Ramos (cell line): Measurements from ENCODE around the gene LRIG1.

Source experiments
- in situ Hi-C: fragments of 300-500 bp; cut with MboI; formaldehyde crosslinking; loops from one replicate; pipeline ENCODE4 v1.14.3; 2022; ENCODE audit warnings: low sequenced_read_pairs; ENCODE audit not compliant: unreplicated experiment

LRIG1 gene

DNA sequence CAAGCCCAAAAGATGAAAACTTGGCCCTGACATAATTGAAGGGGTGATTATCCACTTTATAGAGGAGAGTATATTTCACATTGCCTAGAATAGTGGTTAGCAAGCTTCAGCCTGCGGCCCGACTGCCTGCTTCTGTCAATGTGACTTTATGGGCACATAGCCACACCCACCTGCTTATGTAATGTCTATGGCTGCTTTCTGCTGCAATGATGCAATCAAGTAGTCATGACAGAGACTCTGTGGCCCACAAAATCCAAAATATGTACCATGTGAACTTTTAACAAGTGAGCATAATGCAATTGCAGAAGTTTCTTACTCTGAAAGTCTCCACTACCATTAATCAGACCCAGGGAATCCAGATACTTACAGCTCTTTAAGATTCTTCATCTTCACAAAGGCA is 103.1 kb downstream of the LRIG1 start:
- in situ Hi-C loops = loop anchor here (25.0 kb wide), 1 partner anchor 415 kb away; no protein-coding TSS in a partner anchor

DNA sequence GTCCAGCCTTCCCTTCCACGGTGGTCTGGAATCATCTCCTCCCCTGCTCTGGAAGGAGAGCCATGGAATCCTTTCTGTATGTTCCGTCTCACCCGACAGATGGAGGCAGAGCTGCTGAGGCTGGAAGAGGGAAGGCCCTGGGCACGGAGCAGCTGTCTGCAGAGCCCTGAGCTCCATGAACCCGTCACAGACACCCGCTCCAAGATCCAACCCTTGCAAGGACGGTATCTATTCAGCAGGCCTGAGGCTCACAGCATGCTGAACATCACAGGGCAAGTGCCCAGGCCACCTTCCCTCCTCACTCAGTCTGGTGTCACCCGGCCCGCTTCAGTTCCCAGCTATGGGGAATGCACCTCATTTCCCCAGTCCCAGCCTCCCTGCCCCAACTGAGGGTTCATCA is 103.9 kb downstream of the LRIG1 start:
- in situ Hi-C loops = loop anchor here (25.0 kb wide), 1 partner anchor 415 kb away; no protein-coding TSS in a partner anchor

DNA sequence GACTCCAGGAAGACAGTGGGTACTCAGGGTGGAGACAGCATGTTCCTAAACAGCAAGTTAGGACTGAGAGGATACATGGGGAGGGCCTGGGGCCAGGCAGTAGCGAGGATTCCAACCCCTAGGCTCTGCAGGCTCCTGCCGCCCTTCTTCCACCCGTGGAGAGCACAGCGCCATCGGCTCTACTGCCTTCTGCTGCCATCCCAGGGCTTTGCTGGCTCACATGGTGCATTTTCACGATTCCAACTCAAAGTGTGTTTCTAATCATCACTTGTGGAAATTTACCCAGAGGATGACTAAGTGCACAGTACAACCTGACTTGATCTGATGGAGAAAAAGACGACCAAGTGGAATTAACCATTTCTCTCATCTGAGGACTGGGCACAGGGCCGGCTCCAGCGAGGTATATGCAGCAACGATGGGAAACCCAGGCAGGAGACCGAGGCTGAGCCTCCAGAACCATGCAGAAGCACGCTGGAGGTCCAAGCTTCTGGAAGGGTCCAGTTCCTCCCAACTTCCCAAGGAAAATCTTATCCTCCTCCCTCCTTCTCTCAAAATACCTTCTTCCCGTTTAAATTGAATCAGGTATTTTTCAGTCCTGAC is 104.6 kb downstream of the LRIG1 start:
- in situ Hi-C loops = loop anchor here (25.0 kb wide), 1 partner anchor 416 kb away; no protein-coding TSS in a partner anchor

DNA sequence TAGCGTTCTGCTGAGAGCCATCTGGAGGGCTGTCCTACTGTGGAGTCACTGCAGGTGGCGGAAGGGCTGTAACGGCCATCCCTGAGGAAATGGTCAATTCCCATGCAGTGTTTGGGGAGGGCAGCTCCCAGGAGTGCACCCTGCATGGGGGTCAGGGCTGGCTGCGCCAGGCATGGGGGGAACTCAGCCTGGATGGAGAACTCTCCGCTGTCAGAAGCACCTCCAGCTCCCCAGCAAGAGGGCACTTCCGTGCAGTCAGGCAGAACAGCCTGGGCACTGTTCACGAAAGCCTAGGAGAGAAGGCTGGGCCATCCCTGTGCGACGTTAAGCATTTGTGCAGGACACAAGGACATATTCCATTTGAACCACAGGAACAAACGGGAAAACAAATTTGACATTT is 105.2 kb downstream of the LRIG1 start:
- in situ Hi-C loops = loop anchor here (25.0 kb wide), 1 partner anchor 417 kb away; no protein-coding TSS in a partner anchor

DNA sequence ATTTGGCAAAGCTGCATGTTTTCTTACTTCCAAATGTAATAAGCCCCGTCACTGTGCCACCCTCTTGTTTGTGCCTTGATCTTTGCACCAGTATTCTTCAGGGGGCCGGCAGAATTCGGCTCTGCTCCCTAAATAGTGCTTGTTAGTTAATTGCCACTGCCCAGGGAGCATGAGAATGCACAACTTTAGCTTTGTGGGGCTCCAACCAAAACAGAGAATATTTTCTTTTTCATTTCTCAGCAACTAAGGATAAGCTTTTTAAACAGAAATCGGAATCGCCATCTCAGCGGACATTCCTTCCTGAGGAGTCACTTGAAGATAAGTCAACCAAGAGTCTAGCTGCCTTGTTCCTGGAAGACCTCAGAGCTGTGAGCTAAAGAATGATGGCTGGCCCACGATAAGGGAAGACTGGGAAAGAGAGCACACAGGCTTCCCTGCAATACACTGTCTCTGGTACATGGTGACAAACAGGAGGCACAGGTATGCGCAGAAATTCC is 106.0 kb downstream of the LRIG1 start:
- in situ Hi-C loops = loop anchor here (25.0 kb wide), 1 partner anchor 418 kb away; no protein-coding TSS in a partner anchor

DNA sequence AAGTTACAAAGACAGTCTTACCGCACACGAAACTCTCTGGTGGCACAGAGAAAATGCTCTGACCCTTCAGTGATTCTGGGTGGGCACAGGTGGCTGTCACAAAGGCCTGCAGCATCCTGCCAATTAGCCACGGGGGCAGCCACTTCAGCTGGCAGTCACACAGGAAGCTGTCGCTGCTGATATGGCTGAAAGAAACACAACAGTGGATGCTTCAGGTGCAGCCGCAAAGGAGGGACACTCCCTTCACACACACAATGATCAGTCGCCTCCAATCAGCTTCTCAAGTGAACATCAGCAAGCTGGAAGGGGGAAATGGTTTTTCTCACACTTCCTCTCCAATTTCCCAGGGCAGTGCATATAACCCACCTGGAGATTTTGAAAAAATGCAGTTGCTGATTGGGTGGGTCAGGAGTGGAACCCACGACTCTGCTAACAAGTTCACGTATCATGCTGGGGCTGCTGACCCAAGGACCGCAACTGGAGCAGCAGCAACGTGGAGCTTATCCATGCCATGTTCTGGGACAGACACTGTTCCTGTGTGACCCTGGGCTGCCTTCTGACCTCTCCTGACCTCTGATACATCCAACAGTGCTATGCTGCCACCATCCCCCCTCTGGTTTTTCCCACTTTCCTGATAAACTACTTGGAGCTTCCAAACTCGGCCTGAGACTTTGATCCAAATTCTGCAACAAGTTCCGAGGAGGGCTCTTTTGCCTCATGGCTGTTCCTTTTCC is 106.6 kb downstream of the LRIG1 start:
- in situ Hi-C loops = loop anchor here (25.0 kb wide), 1 partner anchor 418 kb away; no protein-coding TSS in a partner anchor

DNA sequence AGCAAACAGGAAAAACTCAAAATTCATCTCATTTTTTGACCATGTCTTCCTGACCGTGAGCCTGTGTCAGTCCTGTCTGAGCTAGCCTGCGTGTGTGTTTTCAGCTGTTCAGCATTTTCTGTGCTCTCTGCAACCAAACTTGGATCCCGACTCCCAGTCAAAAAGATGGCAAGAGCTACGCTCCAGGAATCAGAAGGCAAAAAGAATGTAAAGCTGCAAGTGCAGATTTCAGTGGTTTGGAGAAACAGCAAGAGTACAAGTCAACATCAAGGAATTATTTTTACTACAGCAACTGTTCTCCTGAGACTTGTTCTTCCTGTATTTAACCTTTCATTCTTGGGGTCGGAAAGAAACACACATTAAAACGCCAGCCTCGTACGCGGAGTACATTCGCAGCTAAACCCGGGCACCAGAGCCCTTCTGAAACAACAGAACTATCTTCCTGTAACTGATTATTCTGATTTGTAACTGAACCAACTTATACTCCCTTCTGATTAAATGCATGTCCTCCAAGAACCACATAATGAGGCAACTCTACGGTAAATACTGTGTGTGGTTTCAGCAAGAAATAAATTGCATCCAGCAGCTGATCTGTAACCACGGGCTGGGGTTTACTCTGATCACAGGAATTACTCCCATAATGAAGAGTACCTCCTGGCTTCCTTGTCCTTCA is 107.4 kb downstream of the LRIG1 start:
- in situ Hi-C loops = loop anchor here (25.0 kb wide), 1 partner anchor 419 kb away; no protein-coding TSS in a partner anchor

DNA sequence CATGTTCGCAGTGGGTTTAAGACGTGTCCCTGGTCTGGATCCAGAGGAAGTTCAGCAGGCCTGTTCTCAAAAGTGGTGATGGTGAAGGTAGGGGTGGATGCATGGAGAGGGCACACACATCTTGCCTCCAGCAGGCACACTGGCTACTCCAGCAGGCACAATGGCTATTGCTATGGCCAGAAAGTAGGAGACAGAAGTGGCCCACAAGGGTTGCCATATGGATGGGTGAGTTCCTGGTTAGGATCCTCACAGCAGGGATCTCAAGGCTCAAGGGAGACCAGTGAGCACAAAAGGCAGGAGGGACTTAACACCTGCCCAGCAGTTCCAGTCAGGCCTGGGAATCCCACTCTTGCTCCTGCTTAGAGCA is 107.9 kb downstream of the LRIG1 start:
- in situ Hi-C loops = loop anchor here (25.0 kb wide), 1 partner anchor 419 kb away; no protein-coding TSS in a partner anchor

DNA sequence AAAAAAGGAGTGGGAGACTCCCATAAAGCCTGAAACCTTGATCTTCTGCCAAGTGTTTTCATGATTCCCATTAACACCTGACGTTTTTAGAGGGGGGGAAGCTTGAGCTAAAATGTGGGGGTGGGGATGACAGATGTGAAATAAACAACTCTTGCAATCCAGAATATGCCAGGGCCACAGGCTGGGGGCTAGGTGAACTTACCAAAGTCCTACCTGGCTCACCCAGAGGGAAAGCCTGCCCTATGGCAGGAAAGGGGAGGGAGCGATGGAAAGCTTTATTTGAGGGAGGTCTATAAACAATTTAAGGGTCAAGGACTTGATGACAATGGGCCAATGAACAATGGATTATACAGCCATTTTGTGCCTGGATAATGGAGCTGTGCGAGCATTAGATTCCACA is 108.3 kb downstream of the LRIG1 start:
- in situ Hi-C loops = loop anchor here (25.0 kb wide), 1 partner anchor 420 kb away; no protein-coding TSS in a partner anchor

DNA sequence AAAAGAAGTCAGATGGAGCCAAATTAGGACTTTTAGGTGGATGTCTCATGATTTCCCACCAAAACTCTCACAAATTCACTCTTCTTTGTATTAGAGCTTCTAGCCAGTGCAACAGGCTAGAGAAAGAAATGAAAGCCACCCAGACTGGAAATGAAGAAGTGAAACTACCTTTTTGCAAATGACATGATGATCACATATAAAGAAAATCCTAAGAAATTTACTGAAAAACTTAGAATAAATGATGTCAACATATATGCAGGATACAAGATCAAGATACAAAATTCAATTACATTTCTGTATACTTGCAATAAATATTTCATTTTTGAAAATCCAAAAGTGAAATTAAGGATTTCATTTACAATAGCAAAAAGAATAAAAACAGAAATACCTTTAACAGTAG is 110.8 kb downstream of the LRIG1 start:
- in situ Hi-C loops = loop anchor here (25.0 kb wide), 1 partner anchor 422 kb away; no protein-coding TSS in a partner anchor

DNA sequence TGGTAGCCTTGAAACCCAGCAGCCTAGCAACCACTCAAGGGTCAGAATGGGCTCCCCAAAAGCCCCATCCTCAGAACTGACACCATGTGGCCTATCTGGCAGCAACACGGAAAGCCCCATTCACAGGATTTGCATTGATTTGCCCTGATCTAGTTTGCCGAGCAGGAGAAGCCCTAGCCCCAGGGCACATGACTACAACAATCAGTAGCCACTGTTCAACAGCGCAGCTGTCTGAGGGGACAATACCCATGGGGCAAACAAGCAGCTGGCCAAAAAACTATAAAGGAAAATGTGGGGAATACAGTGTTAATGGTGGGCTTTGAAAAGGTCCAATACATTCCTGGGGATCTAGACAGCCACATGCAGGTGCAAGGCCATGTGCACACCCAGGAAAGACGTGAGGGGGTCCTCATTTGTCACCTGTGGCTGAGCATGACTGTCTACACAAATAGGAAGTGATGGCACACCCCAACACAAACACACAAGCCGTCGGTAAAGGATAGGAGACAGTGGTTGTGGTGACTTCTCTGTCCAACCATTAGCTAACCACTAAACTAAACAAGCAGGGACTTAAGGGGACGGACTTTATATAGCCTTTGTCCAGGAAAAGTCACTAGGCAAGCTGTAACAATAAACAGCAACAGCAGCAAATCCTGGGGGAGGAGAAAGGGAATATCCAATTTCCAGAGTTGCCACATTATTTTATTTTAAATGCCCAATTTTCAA is 113.7 kb downstream of the LRIG1 start:
- in situ Hi-C loops = loop anchor here (25.0 kb wide), 1 partner anchor 425 kb away; no protein-coding TSS in a partner anchor

DNA sequence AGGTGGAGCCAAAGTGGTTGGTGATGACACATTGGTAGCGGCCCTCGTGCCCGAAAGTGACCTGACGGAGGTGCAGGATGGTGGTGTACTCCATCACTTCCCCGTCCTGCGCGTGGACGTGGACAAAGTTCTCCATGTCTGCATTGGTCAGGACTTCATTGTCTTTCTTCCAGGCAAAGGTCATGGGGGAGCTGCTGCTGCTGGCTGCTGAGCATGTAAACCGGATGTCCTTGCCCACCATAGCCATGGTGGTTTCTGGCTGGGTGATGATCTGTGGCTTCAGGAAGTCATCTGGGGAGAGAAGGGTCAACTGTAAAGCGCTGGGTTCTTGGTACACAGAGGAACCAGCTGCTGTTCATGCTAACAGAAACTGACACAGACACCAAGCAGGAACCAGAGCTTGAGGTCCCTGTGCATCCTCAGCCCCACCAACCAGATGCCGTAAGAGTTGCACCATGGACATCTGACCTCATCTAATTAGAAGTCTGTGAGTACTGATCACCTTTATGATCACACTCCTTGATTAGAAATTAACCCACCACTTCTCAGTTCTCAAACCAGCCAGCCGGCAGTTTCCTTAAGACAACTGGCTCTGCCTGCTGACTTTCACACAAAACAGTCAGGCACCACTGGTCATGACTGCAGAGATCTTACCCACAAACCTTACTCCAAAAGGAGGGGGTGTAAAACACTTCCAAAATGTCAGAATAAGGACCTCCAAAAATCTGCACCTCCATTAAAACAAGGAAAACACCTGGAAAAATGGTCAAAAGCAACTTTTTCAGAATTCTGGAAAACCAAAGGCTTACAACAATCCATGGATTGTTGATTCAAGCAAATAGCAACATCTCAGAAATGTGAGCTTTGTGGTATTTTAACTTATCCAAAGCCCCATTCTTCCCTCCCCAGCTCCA is 114.6 kb downstream of the LRIG1 start:
- in situ Hi-C loops = loop anchor here (25.0 kb wide), 1 partner anchor 426 kb away; no protein-coding TSS in a partner anchor

DNA sequence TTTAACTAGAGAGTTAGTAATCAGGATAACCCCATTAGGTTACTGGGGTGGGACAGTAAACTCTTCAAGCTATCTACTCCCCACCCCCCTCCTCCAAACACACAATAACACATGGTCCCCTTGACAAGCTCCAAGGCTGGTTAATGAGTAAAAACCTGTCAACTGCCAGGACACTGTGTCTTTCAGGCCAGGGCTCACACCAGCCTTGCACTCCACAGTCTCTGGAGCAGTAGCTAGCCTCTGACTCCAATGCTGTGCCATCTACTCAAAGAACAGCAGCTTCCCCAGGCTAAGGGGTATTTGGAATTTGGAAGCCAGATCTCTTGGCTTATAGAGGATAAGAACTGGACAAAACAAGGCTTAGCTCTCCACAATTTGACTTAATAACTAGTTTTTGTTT is 115.8 kb downstream of the LRIG1 start:
- in situ Hi-C loops = loop anchor here (25.0 kb wide), 1 partner anchor 427 kb away; no protein-coding TSS in a partner anchor

DNA sequence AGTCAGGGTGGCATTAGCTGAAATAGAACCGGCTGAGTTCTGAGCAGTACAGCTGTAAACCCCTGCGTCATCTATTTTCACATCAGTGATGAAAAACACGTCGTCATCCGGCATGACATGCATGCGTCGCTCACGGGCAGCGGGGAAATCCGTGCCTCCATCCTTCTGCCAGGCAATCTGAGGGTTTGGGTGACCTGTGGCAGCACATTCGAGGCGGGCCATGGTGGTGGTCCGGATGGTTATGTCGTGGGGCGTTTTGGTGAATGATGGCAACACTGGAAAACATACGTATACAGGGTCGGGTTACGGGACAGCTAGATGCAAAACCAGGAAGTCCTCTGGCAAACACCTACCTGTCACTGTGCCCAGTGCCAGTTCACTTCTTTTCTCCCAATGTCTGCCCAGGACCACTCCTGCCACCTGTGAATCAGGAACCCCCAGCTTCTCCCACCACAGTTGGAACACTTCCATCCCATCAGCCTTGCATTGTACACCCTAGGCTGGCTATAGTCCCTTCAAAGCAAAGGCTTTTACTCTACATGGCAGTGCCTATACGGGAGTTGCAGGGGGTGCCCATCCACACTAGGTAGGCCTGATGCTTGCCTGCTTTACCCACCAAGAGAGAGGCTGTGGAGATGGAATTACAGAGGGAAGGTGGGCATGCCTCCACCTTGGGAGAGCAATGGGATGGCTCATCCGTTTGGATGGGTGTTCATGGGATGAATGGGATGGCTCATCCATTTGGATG is 116.7 kb downstream of the LRIG1 start:
- in situ Hi-C loops = loop anchor here (25.0 kb wide), 1 partner anchor 428 kb away; no protein-coding TSS in a partner anchor

DNA sequence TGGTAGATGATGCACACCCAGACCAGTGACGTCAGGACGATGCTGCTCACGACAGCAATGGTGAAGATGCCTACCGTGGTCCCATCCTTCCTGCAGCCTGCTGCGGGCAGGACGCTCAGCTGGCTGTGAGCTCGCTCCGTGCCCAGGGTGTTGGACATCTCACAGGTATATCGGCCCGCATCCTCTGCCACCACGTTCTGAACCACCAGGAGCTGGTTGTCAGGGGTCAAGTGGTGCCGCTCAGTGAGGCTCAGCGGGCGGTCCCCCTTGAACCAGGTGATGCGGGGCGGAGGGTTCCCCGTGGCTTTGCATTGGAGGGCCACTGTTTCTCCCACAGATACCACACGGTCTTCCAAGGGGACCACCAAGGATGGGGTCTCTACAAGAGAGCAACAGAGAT is 117.8 kb downstream of the LRIG1 start:
- in situ Hi-C loops = loop anchor here (25.0 kb wide), 1 partner anchor 429 kb away; no protein-coding TSS in a partner anchor

DNA sequence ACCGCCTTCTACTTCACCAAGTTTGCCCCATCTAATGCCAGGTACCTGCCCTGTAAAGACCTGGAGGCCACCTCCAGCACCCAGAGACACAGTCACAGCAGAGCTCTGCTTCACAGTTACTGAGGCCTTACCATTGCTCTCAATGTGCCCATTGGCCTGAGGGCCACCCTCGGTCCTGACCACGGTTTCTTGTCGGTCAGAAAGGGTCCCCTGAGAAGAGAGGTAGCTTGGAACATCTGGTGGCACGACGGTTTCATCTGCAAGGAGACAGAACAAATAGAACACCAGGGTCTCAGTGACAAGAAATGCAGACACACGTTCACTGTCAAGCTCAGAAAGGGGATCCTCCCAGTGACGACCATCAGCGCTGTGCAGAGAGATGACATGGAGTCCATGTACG is 118.7 kb downstream of the LRIG1 start:
- in situ Hi-C loops = loop anchor here (25.0 kb wide), 1 partner anchor 430 kb away; no protein-coding TSS in a partner anchor

DNA sequence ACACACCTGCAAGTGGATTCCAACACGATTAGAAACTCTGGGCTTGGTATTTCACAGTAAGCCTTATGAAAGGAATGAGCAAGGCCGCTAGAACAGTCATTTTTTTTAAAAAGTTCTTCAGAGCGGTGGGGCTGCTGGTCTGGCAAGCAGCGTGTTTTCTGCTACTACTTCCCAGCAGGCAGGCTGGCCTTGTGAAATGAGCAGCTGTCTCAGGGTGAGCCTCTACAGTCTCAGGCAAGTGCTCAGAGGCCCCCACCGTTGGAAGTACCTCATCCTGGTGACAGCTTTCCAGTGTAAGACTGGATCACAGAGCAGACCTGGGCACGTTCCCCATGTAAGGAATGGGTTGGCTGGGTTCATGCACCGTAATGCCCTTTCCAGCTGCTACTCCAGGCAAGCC is 119.2 kb downstream of the LRIG1 start:
- in situ Hi-C loops = loop anchor here (25.0 kb wide), 1 partner anchor 431 kb away; no protein-coding TSS in a partner anchor
